ENCODE results near the gene LUC7L2.

GRCh38 chr7:139341058-139341775 lies 18.5 kb upstream of the LUC7L2 start, which contains the start of gene FMC1:
- TF ChIP-seq RXRA (IDR thresholded peaks at IDR 0.05) = peak in 1 of 2 donors; percentile 5
- TF ChIP-seq CTCF (IDR thresholded peaks at IDR 0.05; ENCODE audit: low read depth, low read length, missing input control) = peak; percentile 29
- no peak for TF ChIP-seq JUND (IDR thresholded peaks at IDR 0.05)

Measured in liver (tissue), 3 donors.